Kidney (tissue), 14 donors: ENCODE measurements around the gene PRR15L. TPM values are rescaled to one million over a fixed set of nuclear protein-coding genes. Genes with fewer than 3 reads are reported as not detected.
A peak's percentile ranks its signal among the peaks of the same experiment; 100 is the strongest.

ENCODE experiments used
- DNase-seq, 5 donors: peaks; one replicate each; pipeline ENCODE4 v3.0.0-alpha.2; 2013 to 2020
- FAIRE-seq: peaks from 2 replicates; lab custom pipeline; 2012; peaks lifted over from hg19 to GRCh38; lab: Jason Lieb, UNC
- H3K27ac ChIP-seq, 2 donors: one replicate each; pipeline ENCODE4 v1.7.0; 2013; ENCODE audit warnings: low read depth in 2 of 2, low read length in 2 of 2, inconsistent platforms in 1 of 2
- H3K27me3 ChIP-seq: one replicate; pipeline ENCODE4 v1.7.1; 2013; ENCODE audit warnings: low read length, inconsistent platforms; ENCODE audit not compliant: control insufficient read depth, insufficient read depth
- H3K36me3 ChIP-seq, 3 donors: one replicate each; pipeline versions ENCODE4 v1.7.0 to v1.7.1; 2013; ENCODE audit warnings: low read length in 3 of 3, control low read depth in 1 of 3, inconsistent platforms in 1 of 3; ENCODE audit not compliant: insufficient read depth in 3 of 3, control insufficient read depth in 2 of 3
- H3K4me1 ChIP-seq, 3 donors: one replicate each; pipeline versions ENCODE4 v1.7.0 to v1.7.1; 2013; ENCODE audit warnings: low read length in 3 of 3, inconsistent platforms in 1 of 3, low read depth in 1 of 3; ENCODE audit not compliant: control insufficient read depth in 2 of 3, insufficient read depth in 2 of 3
- H3K4me3 ChIP-seq, 3 donors: one replicate each; pipeline versions ENCODE4 v1.7.0 to v1.8.1; 2013; ENCODE audit warnings: low read length in 3 of 3, control low read depth in 1 of 3, inconsistent platforms in 1 of 3
- H3K9ac ChIP-seq, 3 donors: one replicate each; pipeline versions ENCODE4 v1.7.0 to v1.7.1; 2013; ENCODE audit warnings: low read length in 3 of 3, control low read depth in 1 of 3, inconsistent platforms in 1 of 3
- H3K9me3 ChIP-seq, 3 donors: one replicate each; pipeline versions ENCODE4 v1.7.0 to v1.7.1; 2013; ENCODE audit warnings: low read length in 3 of 3, control low read depth in 1 of 3, inconsistent platforms in 1 of 3; ENCODE audit not compliant: control insufficient read depth in 2 of 3, insufficient read depth in 1 of 3
- CTCF ChIP-seq: IDR thresholded peaks from 3 replicates; pipeline ENCODE4 v1.5.1; 2012; ENCODE audit warnings: mild to moderate bottlenecking, moderate library complexity, borderline replicate concordance; ENCODE audit not compliant: insufficient read depth; ENCODE audit errors: extremely low read depth
- intact Hi-C: fragments of 100-400 bp; cut with DNase I; formaldehyde crosslinking; loops from one replicate; pipeline ENCODE4 v1.11.1; 2022
- polyA plus RNA-seq: library from polyadenylated mRNA; stranded (reverse); fragments of 350-450 nt; fragmentation: Illumina TruSeq; extraction: RNeasy Lipid Tissue Mini Kit (QIAGEN cat#74804); gene quantifications from one replicate; pipeline ENCODE4 v1.2.3, GENCODE V29; 2014; ENCODE audit warnings: low read depth, low replicate concordance; ENCODE audit not compliant: insufficient read depth
- total RNA-seq: library from RNA; stranded (reverse); fragmentation: NEBNext Ultra II Directional; extraction: Animal tissue kit (Norgen Biotek cat#: 25700); gene quantifications from one replicate; pipeline ENCODE4 v1.2.1, GENCODE V29; 2021
- donor health status: control.
- donor health status: control.
- donor health status: control.
- donor health status: control.
- donor health status: control.
- donor health status: DM: yes; HTN: yes; CAD: no.
- donor health status: Normal renal cell carcinoma (clear cell type).

Gene PRR15L
- total and polyA plus RNA-seq, 2 donors from 2014 or later: 64.5 to 105 TPM

GRCh38 chr17:47942568-47942967 lies 15.1 kb downstream of the PRR15L start:
- no peaks in the 10 kb centered on the region for H3K27me3 ChIP-seq
- H3K36me3 ChIP-seq: peaks cover 0 to 9% (median 3%) of the 10 kb centered on the region in 3 donors
- peak overlapping the region in 1 of 3 donors; percentile 98 for H3K9ac ChIP-seq
- no peak for FAIRE-seq
- TF ChIP-seq CTCF: no peak
- H3K9me3 ChIP-seq: no peaks in the 10 kb centered on the region
- H3K4me3 ChIP-seq: peak overlapping the region in 2 of 3 donors; percentile 75 to 92
- intact Hi-C loops: no loop called here
- no peak for DNase-seq
- H3K27ac ChIP-seq: peak overlapping the region in 1 of 2 donors; percentile 94
- H3K4me1 ChIP-seq: peaks cover 0 to 35% (median 17%) of the 10 kb centered on the region in 3 donors

GRCh38 chr17:47942096-47942510 lies 15.6 kb downstream of the PRR15L start:
- DNase-seq (peak in 2 of 5 donors; percentile 18 to 52), FAIRE-seq (no peak)
- intact Hi-C loops: no loop called here
- H3K9ac ChIP-seq: peak overlapping the region; percentile 32 to 98 (median 81)
- no peaks in the 10 kb centered on the region for H3K27me3 ChIP-seq
- no peak for TF ChIP-seq CTCF
- H3K27ac ChIP-seq: peak overlapping the region; percentile 82 to 94
- peaks cover 0 to 33% (median 17%) of the 10 kb centered on the region in 3 donors for H3K4me1 ChIP-seq
- peak overlapping the region; percentile 69 to 92 (median 75) for H3K4me3 ChIP-seq
- no peaks in the 10 kb centered on the region for H3K9me3 ChIP-seq
- H3K36me3 ChIP-seq: peaks cover 0 to 9% (median 3%) of the 10 kb centered on the region in 3 donors

GRCh38 chr17:47941246-47942095 lies 16.2 kb downstream of the PRR15L start, which contains the start of gene PNPO:
Gene PNPO (plus strand): TSS chr17:47941571. CDS start chr17:47941676, 105 bp downstream.
- Histone ChIP-seq H3K27me3 (no peaks in the 10 kb centered on the region), H3K4me1 (peaks cover 0 to 27% (median 14%) of the 10 kb centered on the region in 3 donors), H3K9ac (peak within 1 kb of the TSS; percentile 32 to 98 (median 81)), H3K4me3 (peak within 1 kb of the TSS; percentile 69 to 92 (median 75)), H3K36me3 (peaks cover 0 to 9% (median 3%) of the 10 kb centered on the region in 3 donors), H3K27ac (peak within 1 kb of the TSS; percentile 82 to 94), H3K9me3 (no peaks in the 10 kb centered on the region)
- no peak for TF ChIP-seq CTCF
- intact Hi-C loops: no loop called here
- peak; percentile 94 to 98 (median 97) for DNase-seq
- peak; percentile 97 for FAIRE-seq
